BJ (cell line): Measurements from ENCODE around the gene AMELX. TPM values are rescaled to one million over a fixed set of nuclear protein-coding genes. Genes with fewer than 3 reads are reported as not detected.

Source experiments
- CTCF ChIA-PET: fragments of 350-600 bp; formaldehyde crosslinking; extraction: SDS; loops from one replicate; lab custom pipeline; 2021; ENCODE audit warnings: antibody characterized with exemption, inconsistent platforms; lab: Yijun Ruan, JAX
- POLR2A ChIA-PET: fragments of 300-600 bp; sonication (Branson Sonifier 250); formaldehyde crosslinking; extraction: SDS; loops from one replicate; lab custom pipeline; 2021; ENCODE audit warnings: antibody characterized with exemption; lab: Charles Lee
- DNase-seq: peaks from one replicate; pipeline ENCODE4 v3.0.0-alpha.2; 2011; ENCODE audit warnings: low read depth
- H3K27me3 ChIP-seq: 2 replicates; pipeline ENCODE4 v1.6.0; 2011; ENCODE audit warnings: low read length; ENCODE audit not compliant: control insufficient read depth, insufficient read depth
- H3K36me3 ChIP-seq: 2 replicates; pipeline ENCODE4 v1.5.1; 2011; ENCODE audit warnings: low read length; ENCODE audit not compliant: control insufficient read depth, insufficient read depth
- H3K4me3 ChIP-seq: 2 replicates; pipeline ENCODE4 v1.5.1; 2011; ENCODE audit warnings: low read depth, mild to moderate bottlenecking, control low read depth, low read length
- CTCF ChIP-seq: IDR thresholded peaks from 2 replicates; pipeline ENCODE4 v1.5.1; 2011; ENCODE audit warnings: low read depth, mild to moderate bottlenecking, control low read depth, inconsistent platforms, low read length, moderate library complexity; ENCODE audit not compliant: insufficient read depth
- polyA plus RNA-seq: library from polyadenylated mRNA; depleted of rRNA; stranded (reverse); fragments of >200 nt; gene quantifications from 2 replicates; pipeline ENCODE4 v1.2.3, GENCODE V29; 2011

AMELX gene
- polyA plus RNA-seq, 1 experiment: not detected

DNA sequence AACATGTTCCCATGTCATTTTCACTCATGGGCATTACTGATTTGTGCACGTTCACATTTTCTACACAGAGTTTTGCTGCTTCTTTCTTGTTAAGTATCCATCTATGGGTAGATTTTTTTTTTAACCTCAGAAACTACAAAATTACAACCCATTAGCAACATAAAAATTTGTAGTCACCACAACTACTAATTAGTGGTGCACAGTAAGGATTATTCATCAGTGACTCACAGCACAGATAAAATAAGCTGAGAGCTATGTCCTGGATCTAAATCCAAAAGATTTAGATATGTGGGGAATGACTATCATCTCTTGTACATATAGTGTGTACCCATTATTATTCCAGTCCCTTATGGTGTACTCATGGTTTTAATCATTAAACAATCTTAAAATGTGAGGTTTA is 19.7 kb upstream of the AMELX start:
- POLR2A ChIA-PET: no interaction called here
- peak; percentile 19 for DNase-seq
- TF ChIP-seq CTCF: no peak
- Histone ChIP-seq H3K36me3 (no peaks in the 10 kb centered on the region), H3K27me3 (no peaks in the 10 kb centered on the region), H3K4me3 (no peak overlapping the region)
- CTCF ChIA-PET: no interaction called here

GRCh38 chrX:11282043-11282442 is 11.2 kb upstream of the AMELX start:
- Histone ChIP-seq H3K4me3 (no peak overlapping the region), H3K36me3 (no peaks in the 10 kb centered on the region), H3K27me3 (no peaks in the 10 kb centered on the region)
- no peak for DNase-seq
- ChIA-PET CTCF (no interaction called here), POLR2A (no interaction called here)
- no peak for TF ChIP-seq CTCF

GRCh38 chrX:11285651-11286050 is 7.6 kb upstream of the AMELX start:
- H3K4me3 ChIP-seq: no peak overlapping the region
- POLR2A ChIA-PET: no interaction called here
- H3K36me3 ChIP-seq: no peaks in the 10 kb centered on the region
- no peak for TF ChIP-seq CTCF
- H3K27me3 ChIP-seq: no peaks in the 10 kb centered on the region
- no peak for DNase-seq
- CTCF ChIA-PET: no interaction called here

DNA sequence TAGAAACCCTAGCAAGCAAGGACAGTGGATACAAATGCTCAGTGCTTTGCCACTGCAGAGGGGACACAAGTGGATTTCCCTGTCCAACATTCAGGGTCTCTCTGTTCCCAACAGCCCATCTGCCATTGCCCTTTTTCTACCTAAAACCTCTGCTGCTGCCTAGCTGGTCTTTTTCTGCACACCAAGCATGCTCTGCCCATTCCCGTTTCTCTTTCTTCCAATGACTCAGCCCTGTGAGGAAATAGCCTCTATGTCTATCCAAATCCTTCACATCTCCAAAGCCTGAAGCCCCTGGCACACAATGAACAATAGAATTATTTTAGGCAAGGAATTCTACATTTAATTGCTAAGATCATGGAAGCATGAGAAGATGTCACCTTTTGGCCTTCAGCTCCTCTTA is 5.7 kb upstream of the AMELX start:
- ChIA-PET CTCF (interaction anchor here (0.9 kb wide), 1 partner anchor 95 kb away, joined by 3 read pairs; no protein-coding TSS in a partner anchor), POLR2A (no interaction called here)
- no peaks in the 10 kb centered on the region for H3K36me3 ChIP-seq
- TF ChIP-seq CTCF: no peak
- DNase-seq: no peak
- H3K4me3 ChIP-seq: no peak overlapping the region
- no peaks in the 10 kb centered on the region for H3K27me3 ChIP-seq

- ChIA-PET POLR2A (no interaction called here), CTCF (no interaction called here)
- Histone ChIP-seq H3K36me3 (no peaks in the 10 kb centered on the region), H3K4me3 (no peak overlapping the region), H3K27me3 (no peaks in the 10 kb centered on the region)
- no peak for TF ChIP-seq CTCF
- no peak for DNase-seq
These were observed 2.7 kb upstream of the AMELX start for GRCh38 chrX:11290416-11291102.
